Dedifferentiated amniotic fluid mesenchymal stem cell (primary cell): ENCODE results near the gene TCEAL5.
"Not testable (repeated sequence)": the region's sequence is repeated elsewhere in the genome, so short reads cannot be mapped to it uniquely, and the experiment has no call there.

Source experiments
- DNase-seq: peaks from one replicate; pipeline ENCODE4 v3.0.0-alpha.2; 2016; ENCODE audit errors: extremely low spot score

Gene TCEAL5

DNA sequence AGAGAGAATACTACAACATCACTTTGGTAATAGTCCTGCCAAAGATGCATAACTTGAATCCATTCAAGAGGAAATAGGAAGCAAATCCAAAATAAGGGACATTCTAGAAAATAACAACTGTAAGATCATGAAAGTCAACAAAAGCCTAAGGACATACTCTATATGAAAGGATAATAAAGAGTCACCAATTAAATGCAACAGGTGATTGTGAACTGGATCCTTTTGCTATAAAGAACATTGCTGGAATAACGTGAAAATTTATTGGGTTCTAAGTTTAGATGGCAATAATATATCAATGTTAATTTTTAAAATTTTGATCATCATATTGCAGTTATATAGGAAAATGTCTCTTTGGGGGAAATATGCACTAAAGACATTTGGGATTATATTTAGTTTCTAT lies 41.7 kb downstream of the TCEAL5 start:
- no peak for DNase-seq

DNA sequence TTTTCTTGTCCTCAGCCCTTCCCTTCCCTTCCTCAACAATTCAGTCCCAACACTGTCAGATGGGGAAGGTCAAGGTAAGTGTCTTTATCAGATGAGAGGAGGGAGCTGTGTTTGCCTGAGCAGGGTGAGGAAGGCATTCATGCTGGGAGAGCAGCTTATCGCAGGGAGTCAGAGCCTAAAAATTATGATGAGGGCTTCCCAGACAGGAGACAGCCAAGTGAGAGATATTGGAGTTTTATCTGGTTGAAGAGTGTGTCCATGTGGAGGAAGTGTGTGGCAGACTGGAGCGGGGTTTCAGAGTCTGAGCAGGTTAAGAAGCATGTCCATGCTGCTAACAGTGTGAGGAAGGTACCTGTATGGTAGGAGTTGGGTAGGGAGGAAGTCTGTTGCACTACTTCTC lies 43.3 kb downstream of the TCEAL5 start:
- no peak for DNase-seq

DNA sequence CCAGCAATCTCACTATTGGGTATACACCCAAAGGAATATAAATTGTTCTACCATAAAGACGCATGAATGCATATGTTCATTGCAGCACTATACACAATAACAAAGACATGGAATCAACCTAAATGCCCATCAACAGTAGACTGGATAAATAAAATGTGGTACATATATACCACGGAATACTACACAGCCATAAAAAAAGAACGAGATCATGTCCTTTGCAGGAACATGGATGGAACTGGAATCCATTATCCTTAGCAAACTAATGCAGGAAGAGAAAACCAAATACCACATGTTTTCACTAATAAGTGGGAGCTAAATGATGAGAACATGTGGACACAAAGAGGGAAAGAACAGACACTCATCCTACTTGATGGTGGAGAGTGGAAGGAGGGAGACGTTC lies 50.6 kb downstream of the TCEAL5 start:
- not testable (repeated sequence) for DNase-seq
